PC-9 (cell line): ENCODE results near the gene CLK4.

Source experiments
- EZH2 ChIP-seq: fragments of 200-600 bp; sonication (generic); IDR thresholded peaks from 2 replicates; pipeline ENCODE4 v1.8.0; 2017; ENCODE audit warnings: antibody characterized with exemption, low read depth
- TF ChIP-seq, protein P1 (sequence below): fragments of 200-600 bp; sonication (generic); conservative IDR thresholded peaks from 2 replicates; pipeline ENCODE4 v1.6.1; 2017; ENCODE audit warnings: mixed run types, antibody characterized with exemption, mild to moderate bottlenecking, moderate library complexity

DNA sequence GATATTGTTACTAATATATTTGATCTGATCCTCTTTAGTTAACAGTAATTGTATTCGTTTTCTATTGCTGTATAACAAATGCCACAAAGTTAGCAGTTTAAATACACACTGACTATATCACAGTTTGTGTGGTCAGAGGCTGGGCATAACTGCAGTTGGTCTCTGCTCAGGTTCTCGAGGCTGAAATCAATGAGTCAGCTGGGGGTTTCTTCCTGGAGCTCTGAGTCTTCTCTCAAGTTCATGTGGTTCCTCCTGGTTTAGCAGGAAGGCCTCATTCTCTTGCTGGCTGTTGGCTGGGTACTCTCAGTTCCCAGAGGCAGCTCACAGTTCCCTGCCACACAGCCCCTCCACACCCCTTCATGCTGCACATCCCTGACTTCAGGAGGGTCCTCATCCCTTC is 57.4 kb downstream of the CLK4 start:
- TF ChIP-seq EZH2, result no peak
- TF ChIP-seq, protein P1, sequence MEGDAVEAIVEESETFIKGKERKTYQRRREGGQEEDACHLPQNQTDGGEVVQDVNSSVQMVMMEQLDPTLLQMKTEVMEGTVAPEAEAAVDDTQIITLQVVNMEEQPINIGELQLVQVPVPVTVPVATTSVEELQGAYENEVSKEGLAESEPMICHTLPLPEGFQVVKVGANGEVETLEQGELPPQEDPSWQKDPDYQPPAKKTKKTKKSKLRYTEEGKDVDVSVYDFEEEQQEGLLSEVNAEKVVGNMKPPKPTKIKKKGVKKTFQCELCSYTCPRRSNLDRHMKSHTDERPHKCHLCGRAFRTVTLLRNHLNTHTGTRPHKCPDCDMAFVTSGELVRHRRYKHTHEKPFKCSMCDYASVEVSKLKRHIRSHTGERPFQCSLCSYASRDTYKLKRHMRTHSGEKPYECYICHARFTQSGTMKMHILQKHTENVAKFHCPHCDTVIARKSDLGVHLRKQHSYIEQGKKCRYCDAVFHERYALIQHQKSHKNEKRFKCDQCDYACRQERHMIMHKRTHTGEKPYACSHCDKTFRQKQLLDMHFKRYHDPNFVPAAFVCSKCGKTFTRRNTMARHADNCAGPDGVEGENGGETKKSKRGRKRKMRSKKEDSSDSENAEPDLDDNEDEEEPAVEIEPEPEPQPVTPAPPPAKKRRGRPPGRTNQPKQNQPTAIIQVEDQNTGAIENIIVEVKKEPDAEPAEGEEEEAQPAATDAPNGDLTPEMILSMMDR, result no peak
